ENCODE results near the gene PNMA3.
"Not testable (repeated sequence)": the region's sequence is repeated elsewhere in the genome, so short reads cannot be mapped to it uniquely, and the experiment has no call there.

PNMA3 gene

GRCh38 chrX:153073331-153073730, 17.1 kb downstream of the PNMA3 start:
- DNase-seq (ENCODE audit: low read depth in 2 of 2): not testable (repeated sequence)

GRCh38 chrX:153074262-153074899, 18.1 kb downstream of the PNMA3 start:
- DNase-seq (ENCODE audit: low read depth in 2 of 2): no peak

DNA sequence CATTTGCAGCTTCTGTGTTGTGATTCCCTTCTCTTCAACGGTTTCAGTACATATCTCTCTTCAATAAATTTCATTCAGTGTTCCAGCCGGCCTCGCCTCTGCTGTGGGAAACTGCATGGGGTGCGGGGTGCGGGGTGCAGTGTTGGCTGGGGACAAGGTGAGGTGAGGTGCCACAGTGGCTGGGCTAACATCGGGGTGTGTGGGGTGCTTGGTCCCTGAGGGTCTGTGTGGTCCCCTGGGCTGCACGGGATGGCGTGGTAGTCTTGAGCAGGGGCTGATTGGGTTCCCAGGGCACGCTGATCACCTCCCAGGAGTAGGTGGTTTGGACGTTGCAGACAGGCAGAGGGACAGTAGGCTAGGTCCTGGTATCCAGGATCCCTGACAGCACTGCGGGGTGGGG, 18.7 kb downstream of the PNMA3 start:
- no peak for DNase-seq (ENCODE audit: low read depth in 2 of 2)

- no peak for DNase-seq (ENCODE audit: low read depth in 2 of 2)
Observed at GRCh38 chrX:153075366-153075765, 19.1 kb downstream of the PNMA3 start.

DNA sequence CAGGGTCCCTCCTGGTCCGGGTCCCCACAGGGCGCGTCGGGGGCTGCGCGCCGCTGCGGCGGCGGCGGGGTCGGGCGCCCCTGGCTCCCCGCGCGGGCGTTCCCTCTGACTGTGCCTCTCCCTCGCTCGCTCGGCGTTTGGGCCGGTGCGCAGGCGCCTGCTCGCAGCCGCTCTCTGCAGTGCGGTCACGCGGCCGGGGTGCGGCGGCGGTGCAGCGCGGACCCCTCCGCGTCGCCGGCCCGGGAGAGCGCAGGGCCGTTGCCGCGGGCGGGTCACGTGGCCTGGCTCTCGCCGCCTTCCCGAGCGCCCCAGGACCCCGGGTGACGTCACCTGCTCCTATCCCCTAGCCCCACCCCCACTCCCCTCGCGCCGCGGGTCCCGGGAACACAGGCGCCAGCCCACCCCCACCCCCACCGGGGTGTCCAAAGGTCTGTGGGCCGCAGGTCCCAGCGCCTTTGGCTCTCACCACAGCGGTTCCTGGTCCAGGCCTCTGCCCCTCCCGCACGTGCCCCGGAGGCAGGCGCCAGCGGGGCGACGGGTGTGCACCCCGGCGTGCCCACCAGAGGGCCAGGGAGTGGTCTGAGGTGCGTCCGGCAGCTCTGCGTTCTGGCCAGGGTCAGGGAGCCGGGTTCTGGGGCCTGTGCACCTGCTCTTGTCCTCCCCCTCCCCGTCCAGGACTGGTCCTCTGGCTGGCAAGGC, 21.3 kb downstream of the PNMA3 start:
- not testable (repeated sequence) for DNase-seq (ENCODE audit: low read depth in 2 of 2)

DNA sequence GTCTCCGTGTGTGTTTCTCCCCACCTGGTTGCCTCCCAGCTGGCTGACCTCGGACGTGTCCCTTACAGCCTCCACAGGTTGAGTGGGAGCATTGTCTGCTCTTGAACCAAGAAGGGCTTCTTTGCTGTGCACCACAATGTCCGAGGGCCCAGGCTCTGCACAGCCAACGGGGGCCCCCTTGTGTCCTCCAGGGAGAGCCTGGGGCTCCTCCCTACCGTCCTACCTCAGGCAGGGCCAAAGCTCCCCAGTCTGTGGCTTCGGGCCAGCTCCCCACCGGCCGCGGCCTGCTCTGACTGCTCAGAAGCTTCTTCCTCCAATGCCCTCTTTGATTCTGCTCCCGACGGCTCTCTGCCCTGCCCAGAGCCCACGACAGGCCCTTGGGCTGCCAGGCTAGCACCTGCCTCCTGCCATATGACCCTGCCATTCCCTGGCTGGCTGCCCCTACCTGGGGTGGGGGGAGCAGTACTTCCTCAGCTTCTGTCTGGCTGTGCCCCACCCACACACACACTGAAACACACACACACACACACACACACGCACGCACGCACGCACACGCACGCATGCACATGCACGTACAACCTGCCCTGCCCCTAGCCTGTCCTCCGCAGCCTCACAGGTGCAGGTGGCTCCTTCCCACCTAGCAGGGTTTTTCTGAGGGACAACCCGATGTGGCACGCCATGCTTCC, 27.1 kb downstream of the PNMA3 start:
- not testable (repeated sequence) for DNase-seq (ENCODE audit: low read depth in 2 of 2)

- DNase-seq (ENCODE audit: low read depth in 2 of 2): no peak
Observed at GRCh38 chrX:153102418-153102817, 46.1 kb downstream of the PNMA3 start.

DNA sequence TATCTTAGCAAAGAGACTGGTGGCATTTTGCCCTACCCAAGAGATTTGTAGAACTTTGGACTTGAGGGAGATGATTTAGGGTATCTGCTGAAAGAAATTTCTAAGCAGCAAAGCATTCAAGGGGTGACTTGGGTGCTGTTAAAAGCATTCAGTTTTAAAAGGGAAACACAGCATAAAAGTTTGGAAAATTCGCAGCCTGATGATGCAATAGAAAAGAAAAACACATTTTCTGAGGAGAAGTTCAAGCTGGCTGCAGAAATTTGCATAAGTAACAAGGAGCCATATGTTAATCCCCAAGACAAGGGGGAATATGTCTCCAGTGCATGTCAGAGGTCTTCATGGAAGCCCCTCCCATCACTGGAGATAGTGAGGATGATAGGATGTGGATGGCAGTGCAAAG, 48.7 kb downstream of the PNMA3 start:
- not testable (repeated sequence) for DNase-seq (ENCODE audit: low read depth in 2 of 2)

- DNase-seq (ENCODE audit: low read depth in 2 of 2): not testable (repeated sequence)
Observed at GRCh38 chrX:153106092-153106801, 50.0 kb downstream of the PNMA3 start.

Measured in fibroblast of skin of left biceps (primary cell).